ENCODE data around the gene TRPV5. TPM values are rescaled to one million over a fixed set of nuclear protein-coding genes. Genes with fewer than 3 reads are reported as not detected.

The TRPV5 gene
- polyA plus RNA-seq, 1 donor = 1.5 TPM

Other genes with a start within 250 kb of the TRPV5 start
- gene PRSS1, start 184.3 kb downstream of the TRPV5 start, polyA plus RNA-seq (ENCODE audit: insufficient read length) = not detected
- gene PRSS2, start 162.8 kb downstream of the TRPV5 start, polyA plus RNA-seq (ENCODE audit: insufficient read length) = not detected
- 18.0 TPM for gene EPHB6, start 78.7 kb downstream of the TRPV5 start, polyA plus RNA-seq (ENCODE audit: insufficient read length)
- 12.3 TPM for gene TRPV6, start 48.0 kb downstream of the TRPV5 start, polyA plus RNA-seq (ENCODE audit: insufficient read length)
- 1.5 TPM for gene LLCFC1, start 5.7 kb upstream of the TRPV5 start, polyA plus RNA-seq (ENCODE audit: insufficient read length)
- 3.8 TPM for gene KEL, start 28.6 kb upstream of the TRPV5 start, polyA plus RNA-seq (ENCODE audit: insufficient read length)
- not detected for gene OR9A2, start 93.4 kb upstream of the TRPV5 start, polyA plus RNA-seq (ENCODE audit: insufficient read length)
- not detected for gene OR6V1, start 118.6 kb upstream of the TRPV5 start, polyA plus RNA-seq (ENCODE audit: insufficient read length)
- gene PIP, start 198.3 kb upstream of the TRPV5 start, polyA plus RNA-seq (ENCODE audit: insufficient read length) = not detected
- gene TAS2R39, start 249.7 kb upstream of the TRPV5 start, polyA plus RNA-seq (ENCODE audit: insufficient read length) = not detected

All from left kidney (tissue), 1 donor.